ENCODE results near the gene MTG1.
"Not testable (repeated sequence)": the region's sequence is repeated elsewhere in the genome, so short reads cannot be mapped to it uniquely, and the experiment has no call there.

Gene MTG1

DNA sequence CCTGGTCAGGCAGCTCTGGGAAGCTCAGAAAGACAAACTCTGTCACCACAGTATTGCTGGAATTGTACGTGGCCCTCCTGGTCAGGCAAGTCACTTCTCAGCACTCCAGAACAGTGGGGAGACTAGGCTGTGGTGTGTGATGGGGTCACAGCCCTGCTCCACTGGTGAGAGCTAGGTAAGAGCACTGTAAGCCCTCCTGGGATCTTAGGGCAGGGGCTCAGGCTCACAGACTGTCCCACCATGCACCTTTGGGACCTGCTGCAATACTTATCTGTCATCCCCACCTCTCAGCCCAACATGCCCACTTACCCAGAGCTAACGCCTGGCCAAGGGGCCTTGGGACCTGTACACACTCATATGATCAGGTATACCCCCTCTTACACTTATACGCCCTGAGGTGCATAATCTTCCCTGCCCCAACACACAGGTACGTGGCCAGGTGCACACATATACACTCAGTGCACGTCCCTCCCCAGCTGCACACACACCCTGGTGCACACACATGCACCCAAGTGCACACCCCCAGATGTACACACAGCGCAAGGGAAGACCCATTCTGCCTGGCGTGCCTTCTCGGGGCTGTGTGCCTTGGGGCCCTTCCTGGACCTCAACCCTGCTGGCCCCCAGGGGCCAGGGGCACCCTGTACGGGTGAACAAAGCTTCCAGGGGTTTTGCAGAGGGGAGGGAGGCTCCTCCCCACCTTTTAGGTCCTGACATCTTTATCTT is 38.1 kb downstream of the MTG1 start:
- H3K27ac Mint-ChIP-seq; H3K9me3 Mint-ChIP-seq; DNase-seq; H3K4me1 Mint-ChIP-seq (ENCODE audit: low read depth); H3K36me3 Mint-ChIP-seq (ENCODE audit: low read depth); H3K4me3 Mint-ChIP-seq: not testable (repeated sequence)
- H3K27me3 Mint-ChIP-seq = peaks cover 17% of the 10 kb centered on the region

- H3K9me3 Mint-ChIP-seq; H3K4me3 Mint-ChIP-seq; DNase-seq; H3K4me1 Mint-ChIP-seq (ENCODE audit: low read depth); H3K36me3 Mint-ChIP-seq (ENCODE audit: low read depth); H3K27ac Mint-ChIP-seq: not testable (repeated sequence)
- H3K27me3 Mint-ChIP-seq = peaks cover 20% of the 10 kb centered on the region
Observed at GRCh38 chr10:133432789-133433188, 38.8 kb downstream of the MTG1 start.

GRCh38 chr10:133438711-133439273 is 44.8 kb downstream of the MTG1 start:
- DNase-seq = no peak
- Mint-ChIP-seq H3K4me1 (ENCODE audit: low read depth) (peaks cover 25% of the 10 kb centered on the region), H3K4me3 (no peak overlapping the region), H3K27me3 (peaks cover 15% of the 10 kb centered on the region), H3K9me3 (no peaks in the 10 kb centered on the region), H3K36me3 (ENCODE audit: low read depth) (no peaks in the 10 kb centered on the region), H3K27ac (no peak overlapping the region)

DNA sequence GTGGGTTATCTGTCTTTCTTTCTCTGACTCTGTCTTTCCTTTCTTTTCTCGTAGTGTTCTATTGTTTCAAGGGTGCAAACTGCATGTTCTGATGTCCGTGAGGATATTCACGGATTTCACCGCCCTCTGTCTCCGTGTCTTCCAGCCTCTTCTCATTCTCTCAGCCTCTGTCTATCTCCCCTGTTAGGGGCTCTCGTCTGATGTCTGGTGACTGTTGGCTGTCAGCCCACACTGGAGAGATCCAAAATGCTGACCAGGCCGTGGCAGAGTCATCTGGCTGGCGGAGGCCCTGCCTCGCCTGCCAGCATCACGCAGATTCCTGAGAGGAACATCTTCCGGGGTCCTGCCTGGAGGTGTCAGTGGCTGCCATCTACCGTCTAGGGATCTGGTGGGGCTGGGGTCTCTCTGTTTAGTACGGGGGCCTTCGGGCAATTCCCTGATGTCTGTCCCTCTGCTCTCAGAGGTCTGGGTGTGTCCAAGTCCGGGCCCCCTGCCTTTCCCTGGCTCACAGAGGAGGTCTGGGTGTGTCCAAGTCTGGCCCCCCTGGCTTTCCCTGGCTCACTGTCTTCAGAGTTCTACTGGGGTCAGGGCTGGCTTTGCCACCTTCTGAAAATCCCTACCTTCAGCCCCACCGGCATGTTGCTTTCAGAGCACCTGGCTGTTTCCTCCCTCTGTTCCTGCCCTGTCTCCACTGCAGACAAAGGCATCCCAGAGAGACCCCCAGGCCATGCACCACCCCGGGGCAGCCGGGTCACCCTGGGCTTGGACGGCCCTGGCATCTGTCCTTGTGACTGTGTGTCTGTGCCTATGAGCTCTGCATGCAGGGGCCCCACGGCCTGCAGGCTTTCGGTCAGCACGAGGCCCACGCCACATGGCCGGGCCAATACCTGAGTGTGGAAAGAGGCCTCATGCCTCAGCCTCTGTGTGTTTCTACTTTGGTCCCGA is 45.8 kb downstream of the MTG1 start:
- H3K4me1 Mint-ChIP-seq (ENCODE audit: low read depth) = peaks cover 25% of the 10 kb centered on the region
- no peaks in the 10 kb centered on the region for H3K9me3 Mint-ChIP-seq
- H3K36me3 Mint-ChIP-seq (ENCODE audit: low read depth) = no peaks in the 10 kb centered on the region
- H3K27ac Mint-ChIP-seq = no peak overlapping the region
- peaks cover 11% of the 10 kb centered on the region for H3K27me3 Mint-ChIP-seq
- DNase-seq = no peak
- H3K4me3 Mint-ChIP-seq = no peak overlapping the region

- Mint-ChIP-seq H3K4me1 (ENCODE audit: low read depth) (peaks cover 25% of the 10 kb centered on the region), H3K4me3 (no peak overlapping the region), H3K36me3 (ENCODE audit: low read depth) (peaks cover 2% of the 10 kb centered on the region), H3K27ac (no peak overlapping the region), H3K27me3 (peaks cover 8% of the 10 kb centered on the region), H3K9me3 (no peaks in the 10 kb centered on the region)
- no peak for DNase-seq
Observed at GRCh38 chr10:133440633-133441285, 46.8 kb downstream of the MTG1 start.

- not testable (repeated sequence) for DNase-seq
Observed at GRCh38 chr10:133441356-133441755, 47.4 kb downstream of the MTG1 start.

DNA sequence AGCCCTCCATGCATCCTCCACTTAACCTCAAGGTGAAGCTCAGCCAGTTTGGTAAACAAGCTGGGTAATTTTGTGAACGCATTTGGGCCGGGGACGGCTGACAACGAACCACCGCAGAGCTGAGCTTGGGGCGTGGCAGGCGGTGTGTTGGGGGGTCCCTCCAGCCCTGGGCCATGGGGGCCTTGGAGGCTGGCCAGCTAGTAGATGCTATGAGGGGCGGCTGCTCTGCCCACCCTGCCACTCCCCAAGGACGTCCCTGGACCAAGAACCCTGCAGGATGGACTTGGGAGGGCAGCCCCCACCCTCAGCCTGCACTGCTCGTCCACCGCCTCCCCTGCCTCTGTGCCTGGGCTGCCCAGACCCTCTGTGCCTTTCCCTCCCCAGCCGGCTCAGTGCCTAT is 47.8 kb downstream of the MTG1 start:
- Mint-ChIP-seq H3K4me3 (peak overlapping the region; percentile 56), H3K27me3 (peaks cover 3% of the 10 kb centered on the region), H3K27ac (no peak overlapping the region), H3K4me1 (ENCODE audit: low read depth) (peaks cover 25% of the 10 kb centered on the region), H3K9me3 (peaks cover 3% of the 10 kb centered on the region), H3K36me3 (ENCODE audit: low read depth) (peaks cover 5% of the 10 kb centered on the region)
- DNase-seq = no peak

More at GRCh38 chr10:133441356-133441755, 47.4 kb downstream of the MTG1 start:
- H3K27me3 Mint-ChIP-seq; H3K36me3 Mint-ChIP-seq (ENCODE audit: low read depth); H3K9me3 Mint-ChIP-seq; H3K27ac Mint-ChIP-seq; H3K4me3 Mint-ChIP-seq: not testable (repeated sequence)
- H3K4me1 Mint-ChIP-seq (ENCODE audit: low read depth) = peaks cover 25% of the 10 kb centered on the region

DNA sequence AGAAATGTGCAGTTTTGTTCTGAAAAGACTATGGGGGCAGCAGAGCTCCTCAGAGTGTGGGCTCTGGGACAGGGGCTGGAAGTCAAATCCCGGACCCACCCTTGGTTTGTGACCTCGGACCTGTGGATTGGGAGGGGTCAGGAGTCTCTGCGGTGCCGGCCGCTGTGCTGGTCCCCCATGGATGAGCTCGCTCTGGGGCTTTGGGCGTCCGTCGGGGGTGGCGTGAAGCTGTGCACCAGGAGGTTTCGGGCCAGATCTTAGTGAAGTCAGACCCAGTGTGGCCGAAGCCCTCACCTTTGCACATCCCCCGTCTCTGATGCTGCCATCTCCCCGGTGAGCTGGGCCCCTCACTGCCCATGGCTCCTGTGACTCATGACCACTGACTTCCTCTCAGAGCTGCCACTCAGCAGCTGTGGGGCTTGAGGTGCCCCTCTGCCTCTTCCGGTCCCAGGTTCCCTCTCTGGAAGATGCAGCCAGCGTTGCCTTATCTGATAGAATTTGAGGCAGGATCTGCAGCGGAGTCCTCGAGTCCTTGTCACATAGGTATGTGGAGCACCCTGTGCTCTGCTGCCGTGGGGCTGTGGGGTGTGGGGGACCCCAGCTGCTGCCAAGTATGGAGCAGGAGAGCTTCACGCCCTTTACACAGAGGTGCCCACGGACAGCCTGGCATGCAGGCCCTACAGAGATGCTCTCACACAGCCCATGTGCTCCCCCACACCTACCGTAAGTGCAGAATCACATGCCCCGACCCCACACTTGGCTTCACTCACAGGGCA is 48.4 kb downstream of the MTG1 start:
- peak overlapping the region; percentile 56 for H3K4me3 Mint-ChIP-seq
- H3K4me1 Mint-ChIP-seq (ENCODE audit: low read depth) = peaks cover 25% of the 10 kb centered on the region
- peaks cover 7% of the 10 kb centered on the region for H3K36me3 Mint-ChIP-seq (ENCODE audit: low read depth)
- H3K27me3 Mint-ChIP-seq = no peaks in the 10 kb centered on the region
- no peak for DNase-seq
- peak overlapping the region; percentile 50 for H3K27ac Mint-ChIP-seq
- H3K9me3 Mint-ChIP-seq = peaks cover 7% of the 10 kb centered on the region

DNA sequence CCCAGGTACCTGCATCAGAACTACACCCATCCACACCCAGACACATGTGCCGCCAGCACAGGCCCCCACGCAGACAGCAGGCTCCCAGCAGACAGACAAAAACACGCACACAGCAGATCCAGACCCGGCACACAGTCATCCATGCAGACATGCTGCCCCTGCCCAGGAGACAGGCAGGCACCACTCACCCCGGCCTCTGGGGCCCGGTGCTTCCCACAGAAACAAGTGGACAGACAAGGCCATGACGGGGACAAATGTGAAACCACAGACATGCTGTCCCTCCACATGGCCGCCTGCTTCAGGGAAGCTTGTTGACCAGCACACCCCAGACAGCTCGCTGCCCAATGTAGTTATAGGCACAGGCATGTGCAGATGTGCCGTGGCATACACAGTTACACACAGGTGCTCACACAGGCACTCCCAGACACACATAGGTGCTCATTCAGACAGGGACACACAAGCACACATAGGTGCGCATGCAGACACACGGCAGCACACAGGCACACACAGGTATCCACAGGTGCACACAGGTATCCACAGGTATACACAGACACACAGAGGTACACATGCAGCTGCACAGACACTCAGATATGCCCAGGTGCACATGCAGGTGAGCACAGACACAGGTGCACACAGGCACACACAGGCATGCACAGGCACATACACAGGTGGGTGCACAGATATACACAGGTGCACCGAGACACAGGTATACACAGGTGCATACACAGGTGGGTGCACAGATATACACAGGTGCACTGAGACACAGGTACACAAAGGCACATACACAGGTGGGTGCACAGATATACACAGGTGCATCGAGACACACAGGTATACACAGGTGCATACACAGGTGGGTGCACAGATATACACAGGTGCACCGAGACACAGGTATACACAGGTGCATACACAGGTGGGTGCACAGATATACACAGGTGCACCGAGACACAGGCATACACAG is 49.3 kb downstream of the MTG1 start:
- Mint-ChIP-seq H3K27ac (peak overlapping the region; percentile 28), H3K36me3 (ENCODE audit: low read depth) (peaks cover 14% of the 10 kb centered on the region), H3K9me3 (peaks cover 15% of the 10 kb centered on the region), H3K4me3 (no peak overlapping the region), H3K27me3 (no peaks in the 10 kb centered on the region), H3K4me1 (ENCODE audit: low read depth) (peaks cover 22% of the 10 kb centered on the region)
- DNase-seq = no peak

- Mint-ChIP-seq H3K9me3 (peaks cover 28% of the 10 kb centered on the region), H3K27ac (no peak overlapping the region), H3K4me1 (ENCODE audit: low read depth) (peaks cover 15% of the 10 kb centered on the region), H3K27me3 (no peaks in the 10 kb centered on the region), H3K36me3 (ENCODE audit: low read depth) (peaks cover 18% of the 10 kb centered on the region), H3K4me3 (no peak overlapping the region)
- no peak for DNase-seq
Observed at GRCh38 chr10:133444342-133445267, 50.6 kb downstream of the MTG1 start.

DNA sequence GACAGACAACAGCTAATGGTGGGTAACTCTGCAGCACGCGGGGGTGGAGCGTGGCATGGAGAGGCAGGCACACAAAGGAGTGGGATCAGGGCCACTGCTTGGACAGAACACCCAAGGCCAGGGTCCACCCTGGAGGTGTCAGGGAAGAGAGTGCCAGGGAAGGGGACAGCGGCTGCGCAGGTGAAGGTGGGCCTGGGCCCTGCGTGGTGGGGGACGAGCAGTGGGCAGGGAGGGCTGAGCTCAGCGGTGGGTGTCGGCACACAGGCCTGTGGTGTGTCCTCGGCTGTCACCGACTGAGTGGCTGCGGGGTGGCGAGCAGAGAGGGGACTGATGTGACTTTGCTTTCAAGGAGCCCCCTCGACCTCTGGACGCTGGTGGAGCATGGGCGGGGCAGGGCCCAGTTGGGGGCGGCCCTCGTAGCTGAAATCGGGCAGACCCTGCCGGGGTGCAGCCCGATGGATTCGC is 51.3 kb downstream of the MTG1 start:
- Mint-ChIP-seq H3K27me3 (no peaks in the 10 kb centered on the region), H3K9me3 (peaks cover 28% of the 10 kb centered on the region), H3K36me3 (ENCODE audit: low read depth) (peaks cover 18% of the 10 kb centered on the region), H3K4me3 (no peak overlapping the region), H3K4me1 (ENCODE audit: low read depth) (peaks cover 15% of the 10 kb centered on the region), H3K27ac (no peak overlapping the region)
- DNase-seq = no peak
